Vagina (tissue), 2 donors: ENCODE measurements around the gene KMT2C. TPM values are rescaled to one million over a fixed set of nuclear protein-coding genes. Genes with fewer than 3 reads are reported as not detected.

Experiments used
- DNase-seq, 2 donors: peaks; one replicate each; pipeline ENCODE4 v3.0.0-alpha.2; 2017; ENCODE audit errors: extremely low spot score in 2 of 2
- H3K27ac ChIP-seq: fragments of 200-600 bp; sonication (generic); one replicate; pipeline ENCODE4 v1.5.1; 2019
- H3K27me3 ChIP-seq: fragments of 200-600 bp; sonication (generic); one replicate; pipeline ENCODE4 v1.5.1; 2019
- H3K36me3 ChIP-seq, 2 donors: fragments of 200-600 bp; sonication (generic); one replicate each; pipeline ENCODE4 v1.5.1; 2017 to 2019
- H3K4me1 ChIP-seq: fragments of 200-600 bp; sonication (generic); one replicate; pipeline ENCODE4 v1.5.1; 2019
- H3K4me3 ChIP-seq, 2 donors: fragments of 200-600 bp; sonication (generic); 1 replicate in 1 of 2; 2 replicates in 1 of 2; pipeline ENCODE4 v1.5.1; 2016 to 2019
- H3K9me3 ChIP-seq: fragments of 200-600 bp; sonication (generic); one replicate; pipeline ENCODE4 v1.5.1; 2019
- CTCF ChIP-seq, 3 experiments: fragments of 450-650 bp in 2 of 3; fragments of 200-600 bp in 1 of 3; sonication (generic) in 1 of 3; IDR thresholded peaks; one replicate each; pipeline ENCODE4 v1.5.1; 2017 to 2019; ENCODE audit warnings: antibody characterized with exemption in 3 of 3, mild to moderate bottlenecking in 2 of 3, moderate library complexity in 2 of 3
- POLR2A ChIP-seq, 2 donors: fragments of 450-650 bp; IDR thresholded peaks; one replicate each; pipeline ENCODE4 v1.6.1; 2017; ENCODE audit warnings: antibody characterized with exemption in 2 of 2, mild to moderate bottlenecking in 2 of 2, moderate library complexity in 2 of 2
- POLR2AphosphoS5 ChIP-seq, 2 donors: sonication (generic); formaldehyde crosslinking; IDR thresholded peaks; one replicate each; pipeline ENCODE4 v1.9.0; 2017; ENCODE audit warnings: antibody characterized with exemption in 2 of 2, mild to moderate bottlenecking in 2 of 2, low read depth in 1 of 2; ENCODE audit not compliant: insufficient read depth in 1 of 2
- intact Hi-C: fragments of 100-400 bp; cut with DNase I; formaldehyde crosslinking; loops from one replicate; pipeline ENCODE4 v1.15.1; 2023
- total RNA-seq: library from RNA; depleted of rRNA; stranded (reverse); fragments of >200 nt; gene quantifications from one replicate; pipeline ENCODE4 v1.2.3, GENCODE V29; 2016

Gene KMT2C
- total RNA-seq, 1 donor from 2014 or later = 62.6 TPM

- intact Hi-C loops = no loop called here
- no peak for DNase-seq
- no peaks in the 10 kb centered on the region for H3K4me1 ChIP-seq
- peaks cover 0 to 40% of the 10 kb centered on the region in 2 donors for H3K36me3 ChIP-seq
- no peak overlapping the region for H3K4me3 ChIP-seq
- no peaks in the 10 kb centered on the region for H3K27me3 ChIP-seq
- no peak overlapping the region for H3K27ac ChIP-seq
- H3K9me3 ChIP-seq = no peaks in the 10 kb centered on the region
- TF ChIP-seq CTCF (IDR thresholded peaks at IDR 0.05) (no peak), POLR2A (IDR thresholded peaks at IDR 0.05) (no peak), POLR2AphosphoS5 (IDR thresholded peaks at IDR 0.05; ENCODE audit: insufficient read depth in 1 of 2, low read depth in 1 of 2) (no peak)
These were observed 239.4 kb downstream of the KMT2C start for GRCh38 chr7:152196391-152196790.

DNA sequence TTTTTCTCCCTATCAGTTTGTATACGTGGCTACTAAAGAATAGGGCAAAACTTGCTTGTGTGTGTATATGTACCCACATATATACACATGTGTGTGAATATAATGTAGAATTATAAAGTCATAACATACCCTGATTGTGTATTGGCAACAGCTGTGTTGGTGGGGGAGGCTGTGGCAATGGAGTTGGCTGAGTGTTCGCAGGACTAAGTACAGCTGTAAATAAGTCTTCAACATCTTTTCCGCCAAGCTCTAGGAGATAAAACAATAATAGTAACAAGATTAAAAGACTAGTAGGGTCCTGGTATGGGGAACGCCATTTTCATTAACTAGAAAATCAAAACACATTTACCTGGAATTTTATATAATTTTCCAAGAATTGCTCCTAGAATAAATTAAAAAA, 241.9 kb downstream of the KMT2C start:
- Histone ChIP-seq H3K27ac (no peak overlapping the region), H3K27me3 (no peaks in the 10 kb centered on the region), H3K4me1 (no peaks in the 10 kb centered on the region), H3K4me3 (no peak overlapping the region), H3K36me3 (peaks cover 0 to 36% of the 10 kb centered on the region in 2 donors), H3K9me3 (no peaks in the 10 kb centered on the region)
- no peak for TF ChIP-seq POLR2A (IDR thresholded peaks at IDR 0.05)
- TF ChIP-seq CTCF (IDR thresholded peaks at IDR 0.05) = no peak
- TF ChIP-seq POLR2AphosphoS5 (IDR thresholded peaks at IDR 0.05; ENCODE audit: insufficient read depth in 1 of 2, low read depth in 1 of 2) = no peak
- DNase-seq = no peak
- intact Hi-C loops = no loop called here

GRCh38 chr7:152189061-152189460, 246.7 kb downstream of the KMT2C start:
- H3K4me1 ChIP-seq = peaks cover 6% of the 10 kb centered on the region
- H3K9me3 ChIP-seq = no peaks in the 10 kb centered on the region
- peaks cover 0 to 38% of the 10 kb centered on the region in 2 donors for H3K36me3 ChIP-seq
- no peak for DNase-seq
- no peak overlapping the region for H3K4me3 ChIP-seq
- TF ChIP-seq POLR2AphosphoS5 (IDR thresholded peaks at IDR 0.05; ENCODE audit: insufficient read depth in 1 of 2, low read depth in 1 of 2) = no peak
- H3K27ac ChIP-seq = no peak overlapping the region
- intact Hi-C loops = no loop called here
- no peaks in the 10 kb centered on the region for H3K27me3 ChIP-seq

- H3K4me1 ChIP-seq = peaks cover 6% of the 10 kb centered on the region
- TF ChIP-seq POLR2AphosphoS5 (IDR thresholded peaks at IDR 0.05; ENCODE audit: insufficient read depth in 1 of 2, low read depth in 1 of 2) = no peak
- TF ChIP-seq POLR2A (IDR thresholded peaks at IDR 0.05) = no peak
- TF ChIP-seq CTCF (IDR thresholded peaks at IDR 0.05) = no peak
- H3K36me3 ChIP-seq = peaks cover 0 to 45% of the 10 kb centered on the region in 2 donors
- H3K27ac ChIP-seq = no peak overlapping the region
- intact Hi-C loops = no loop called here
- no peaks in the 10 kb centered on the region for H3K27me3 ChIP-seq
- no peak for DNase-seq
- no peak overlapping the region for H3K4me3 ChIP-seq
- no peaks in the 10 kb centered on the region for H3K9me3 ChIP-seq
These were observed 250.2 kb downstream of the KMT2C start for GRCh38 chr7:152185558-152185957.

DNA sequence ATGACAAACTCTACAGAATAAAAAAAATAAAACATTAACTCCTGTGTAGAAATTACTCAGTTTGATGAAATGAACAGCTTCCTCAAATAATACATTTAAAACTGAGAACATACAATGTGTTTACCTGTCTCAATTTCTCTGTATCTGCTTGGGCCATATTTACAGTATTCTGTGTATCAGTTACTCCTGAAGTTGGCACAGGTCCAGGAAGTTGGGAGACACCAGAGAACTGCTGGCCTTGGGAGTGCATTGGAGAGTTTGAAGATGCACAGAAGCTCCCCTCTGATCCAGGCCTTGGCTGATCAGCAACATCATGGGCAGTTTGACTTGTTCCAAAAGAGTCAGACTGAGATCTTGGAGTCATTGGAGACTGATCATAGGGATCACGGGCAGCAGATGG, 255.2 kb downstream of the KMT2C start:
- no peak overlapping the region for H3K4me3 ChIP-seq
- no peak for DNase-seq
- no peaks in the 10 kb centered on the region for H3K9me3 ChIP-seq
- H3K27ac ChIP-seq = no peak overlapping the region
- peaks cover 0 to 71% of the 10 kb centered on the region in 2 donors for H3K36me3 ChIP-seq
- intact Hi-C loops = no loop called here
- no peaks in the 10 kb centered on the region for H3K4me1 ChIP-seq
- no peaks in the 10 kb centered on the region for H3K27me3 ChIP-seq
- no peak for TF ChIP-seq POLR2AphosphoS5 (IDR thresholded peaks at IDR 0.05; ENCODE audit: insufficient read depth in 1 of 2, low read depth in 1 of 2)
- no peak for TF ChIP-seq CTCF (IDR thresholded peaks at IDR 0.05)
- no peak for TF ChIP-seq POLR2A (IDR thresholded peaks at IDR 0.05)
